Muscle of leg (tissue), 11 donors: ENCODE data around the gene CCDC24. TPM values are rescaled to one million over a fixed set of nuclear protein-coding genes. Genes with fewer than 3 reads are reported as not detected.

Experiments used
- DNase-seq: peaks from one replicate; pipeline ENCODE4 v3.0.0; 2013
- H3K27ac ChIP-seq: one replicate; pipeline ENCODE4 v1.5.1; 2013; ENCODE audit warnings: mild to moderate bottlenecking, low read length, control low read depth
- H3K27me3 ChIP-seq: one replicate; pipeline ENCODE4 v1.6.1; 2013; ENCODE audit warnings: low read length; ENCODE audit not compliant: control insufficient read depth, insufficient read depth
- H3K36me3 ChIP-seq: one replicate; pipeline ENCODE4 v1.6.1; 2013; ENCODE audit warnings: low read length; ENCODE audit not compliant: control insufficient read depth, insufficient read depth
- H3K4me1 ChIP-seq: one replicate; pipeline ENCODE4 v1.6.1; 2013; ENCODE audit warnings: low read length; ENCODE audit not compliant: control insufficient read depth, insufficient read depth
- H3K4me3 ChIP-seq: one replicate; pipeline ENCODE4 v1.5.1; 2013; ENCODE audit warnings: low read length, control low read depth
- H3K9me3 ChIP-seq: replicated peaks from 2 replicates; pipeline ENCODE4 v1.6.1; 2013; ENCODE audit warnings: low read depth, low read length; ENCODE audit not compliant: control insufficient read depth
- WGBS: methylation state at CpG from one replicate; pipeline ENCODE4 v1.1.5; 2013; ENCODE audit warnings: missing lambda C conversion rate; ENCODE audit not compliant: insufficient coverage; 5-methylcytosine and 5-hydroxymethylcytosine counted together
- polyA plus RNA-seq, 8 donors: library from polyadenylated mRNA; unstranded; fragments of 120-200 nt; gene quantifications; one replicate each; pipeline versions ENCODE4 v1.2.1 to v1.2.3, GENCODE V29; 2013; ENCODE audit warnings: inconsistent platforms in 1 of 8, low replicate concordance in 1 of 8; ENCODE audit not compliant: insufficient read length in 8 of 8, insufficient read depth in 1 of 8
- total RNA-seq: library from RNA; stranded (reverse); fragments of 120-200 nt; gene quantifications from one replicate; pipeline ENCODE4 v1.2.4, GENCODE V29; 2013

The CCDC24 gene
- total and polyA plus RNA-seq, 9 donors, result 0.77 to 1.9 (median 1.2) TPM

GRCh38 chr1:43973981-43974442 is 17.4 kb upstream of the CCDC24 start:
- Histone ChIP-seq H3K27me3 (no peaks in the 10 kb centered on the region), H3K4me1 (peaks cover 36% of the 10 kb centered on the region), H3K27ac (peak overlapping the region; percentile 86), H3K4me3 (peak overlapping the region; percentile 93), H3K36me3 (peaks cover 48% of the 10 kb centered on the region), H3K9me3 (no peaks in the 10 kb centered on the region)
- 39% methylated on average over 9 of the region's 9 CpGs for WGBS
- DNase-seq, result no peak

GRCh38 chr1:43974443-43975248 is 16.8 kb upstream of the CCDC24 start, which contains the start of gene ATP6V0B:
Gene ATP6V0B, plus strand, starts transcription at chr1:43974960. Its CDS starts 81 bp downstream, at chr1:43975041.
- Histone ChIP-seq H3K9me3 (no peaks in the 10 kb centered on the region), H3K36me3 (peaks cover 48% of the 10 kb centered on the region), H3K27me3 (no peaks in the 10 kb centered on the region), H3K4me3 (peak within 1 kb of the TSS; percentile 93), H3K4me1 (peaks cover 33% of the 10 kb centered on the region), H3K27ac (peak within 1 kb of the TSS; percentile 86)
- under 1% methylated on average over 92 of the region's 93 CpGs for WGBS
- DNase-seq, result peak; percentile 97

GRCh38 chr1:43975249-43975961 is 16.0 kb upstream of the CCDC24 start:
- Histone ChIP-seq H3K4me3 (peak overlapping the region; percentile 93), H3K36me3 (peaks cover 48% of the 10 kb centered on the region), H3K27me3 (no peaks in the 10 kb centered on the region), H3K27ac (peak overlapping the region; percentile 85), H3K4me1 (peaks cover 39% of the 10 kb centered on the region), H3K9me3 (no peaks in the 10 kb centered on the region)
- DNase-seq, result peak; percentile 67
- 0% methylated on average over 11 of the region's 34 CpGs for WGBS

- Histone ChIP-seq H3K4me3 (peak overlapping the region; percentile 93), H3K4me1 (peaks cover 39% of the 10 kb centered on the region), H3K36me3 (peaks cover 46% of the 10 kb centered on the region), H3K9me3 (no peaks in the 10 kb centered on the region), H3K27ac (no peak overlapping the region), H3K27me3 (no peaks in the 10 kb centered on the region)
- WGBS, result 100% methylated on average over 1 of the region's 4 CpGs
- no peak for DNase-seq
Observed at GRCh38 chr1:43976045-43976444, 15.4 kb upstream of the CCDC24 start.

GRCh38 chr1:43976890-43977289 is 14.5 kb upstream of the CCDC24 start:
- H3K36me3 ChIP-seq, result peaks cover 44% of the 10 kb centered on the region
- no peaks in the 10 kb centered on the region for H3K9me3 ChIP-seq
- H3K27me3 ChIP-seq, result no peaks in the 10 kb centered on the region
- no peak overlapping the region for H3K4me3 ChIP-seq
- DNase-seq, result no peak
- H3K27ac ChIP-seq, result no peak overlapping the region
- 89% methylated on average over 8 of the region's 8 CpGs for WGBS
- peaks cover 38% of the 10 kb centered on the region for H3K4me1 ChIP-seq

- no peak for DNase-seq
- H3K36me3 ChIP-seq, result peaks cover 38% of the 10 kb centered on the region
- H3K4me1 ChIP-seq, result peaks cover 38% of the 10 kb centered on the region
- H3K27me3 ChIP-seq, result no peaks in the 10 kb centered on the region
- H3K4me3 ChIP-seq, result no peak overlapping the region
- WGBS, result 83% methylated on average over 2 of the region's 9 CpGs
- no peaks in the 10 kb centered on the region for H3K9me3 ChIP-seq
- no peak overlapping the region for H3K27ac ChIP-seq
Observed at GRCh38 chr1:43977376-43978263, 13.8 kb upstream of the CCDC24 start.

GRCh38 chr1:43978264-43978550 is 13.2 kb upstream of the CCDC24 start:
- no peaks in the 10 kb centered on the region for H3K9me3 ChIP-seq
- no peak for DNase-seq
- H3K36me3 ChIP-seq, result peaks cover 32% of the 10 kb centered on the region
- H3K4me3 ChIP-seq, result no peak overlapping the region
- H3K27me3 ChIP-seq, result no peaks in the 10 kb centered on the region
- 80% methylated on average over 1 of the region's 5 CpGs for WGBS
- no peak overlapping the region for H3K27ac ChIP-seq
- peaks cover 38% of the 10 kb centered on the region for H3K4me1 ChIP-seq

GRCh38 chr1:43978551-43979260 is 12.7 kb upstream of the CCDC24 start, which contains the start of gene B4GALT2:
Gene B4GALT2, plus strand, starts transcription at chr1:43979210. Its CDS starts 1,951 bp downstream, at chr1:43981161.
- WGBS, result 3% methylated on average over 54 of the region's 54 CpGs
- peak; percentile 66 for DNase-seq
- H3K4me1 ChIP-seq, result peaks cover 38% of the 10 kb centered on the region
- peak within 1 kb of the TSS; percentile 59 for H3K27ac ChIP-seq
- no peaks in the 10 kb centered on the region for H3K27me3 ChIP-seq
- no peaks in the 10 kb centered on the region for H3K9me3 ChIP-seq
- H3K36me3 ChIP-seq, result peaks cover 29% of the 10 kb centered on the region
- peak within 1 kb of the TSS; percentile 70 for H3K4me3 ChIP-seq

GRCh38 chr1:43979261-43979527 is 12.2 kb upstream of the CCDC24 start:
- Histone ChIP-seq H3K4me1 (peaks cover 35% of the 10 kb centered on the region), H3K27ac (no peak overlapping the region)
- 0% methylated on average over 45 of the region's 45 CpGs for WGBS

More at GRCh38 chr1:43979261-43979527, 12.2 kb upstream of the CCDC24 start:
- DNase-seq, result no peak
- Histone ChIP-seq H3K4me3 (peak overlapping the region; percentile 50), H3K9me3 (no peaks in the 10 kb centered on the region), H3K27me3 (no peaks in the 10 kb centered on the region), H3K36me3 (peaks cover 30% of the 10 kb centered on the region)
